Measurements from ENCODE around the gene PTPRD.

GRCh38 chr9:8553444-8553843 is 2059.4 kb downstream of the PTPRD start:
- TF ChIP-seq CTCF (IDR thresholded peaks at IDR 0.05) (no peak), POLR2A (IDR thresholded peaks at IDR 0.05) (no peak)

Data from thyroid gland (tissue), 4 donors.